ENCODE data around the gene RAP1A. TPM values are rescaled to one million over a fixed set of nuclear protein-coding genes. Genes with fewer than 3 reads are reported as not detected.

The RAP1A gene
- total RNA-seq, 1 donor from 2014 or later: 41.7 TPM

DNA sequence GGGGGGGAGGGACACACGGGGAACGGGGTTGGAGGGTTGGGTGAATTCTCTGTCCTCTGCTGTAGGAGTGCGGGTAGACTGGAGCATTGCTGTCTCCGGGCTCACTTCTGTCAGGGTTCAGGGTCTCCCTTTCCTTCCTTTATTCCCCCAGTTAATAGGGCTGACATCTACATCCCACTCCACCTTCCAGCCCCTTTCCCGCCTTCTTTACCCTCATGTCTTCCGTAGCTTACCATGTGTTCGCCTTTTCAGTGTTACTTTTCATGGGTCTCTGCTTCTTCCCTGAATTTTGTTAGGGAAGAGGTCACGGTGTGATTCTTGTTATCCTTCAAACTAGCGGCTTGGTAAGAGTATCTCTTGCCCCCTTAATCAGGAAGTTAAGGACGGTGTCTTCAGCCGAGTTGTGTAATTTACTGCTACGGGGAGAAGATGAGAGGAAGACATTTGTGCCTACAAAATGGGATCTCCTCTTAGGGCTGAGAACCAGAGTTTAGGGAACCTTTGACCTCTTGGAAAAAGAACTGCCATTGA lies 917 bp downstream of the RAP1A start:
- peaks cover 8% of the 10 kb centered on the region for H3K36me3 Mint-ChIP-seq (ENCODE audit: low read depth, unreplicated experiment)
- DNase-seq (ENCODE audit: low spot score): no peak

GRCh38 chr1:111621050-111621449 lies 1.5 kb downstream of the RAP1A start:
- DNase-seq (ENCODE audit: low spot score): no peak
- Mint-ChIP-seq H3K4me3 (ENCODE audit: unreplicated experiment) (peak overlapping the region; percentile 95), H3K36me3 (ENCODE audit: low read depth, unreplicated experiment) (peaks cover 8% of the 10 kb centered on the region), H3K4me1 (ENCODE audit: unreplicated experiment) (peaks cover 29% of the 10 kb centered on the region), H3K27ac (ENCODE audit: unreplicated experiment) (peak overlapping the region; percentile 28), H3K9me3 (ENCODE audit: unreplicated experiment) (no peaks in the 10 kb centered on the region), H3K27me3 (ENCODE audit: unreplicated experiment) (peaks cover 1% of the 10 kb centered on the region)
- TF ChIP-seq, protein P1, sequence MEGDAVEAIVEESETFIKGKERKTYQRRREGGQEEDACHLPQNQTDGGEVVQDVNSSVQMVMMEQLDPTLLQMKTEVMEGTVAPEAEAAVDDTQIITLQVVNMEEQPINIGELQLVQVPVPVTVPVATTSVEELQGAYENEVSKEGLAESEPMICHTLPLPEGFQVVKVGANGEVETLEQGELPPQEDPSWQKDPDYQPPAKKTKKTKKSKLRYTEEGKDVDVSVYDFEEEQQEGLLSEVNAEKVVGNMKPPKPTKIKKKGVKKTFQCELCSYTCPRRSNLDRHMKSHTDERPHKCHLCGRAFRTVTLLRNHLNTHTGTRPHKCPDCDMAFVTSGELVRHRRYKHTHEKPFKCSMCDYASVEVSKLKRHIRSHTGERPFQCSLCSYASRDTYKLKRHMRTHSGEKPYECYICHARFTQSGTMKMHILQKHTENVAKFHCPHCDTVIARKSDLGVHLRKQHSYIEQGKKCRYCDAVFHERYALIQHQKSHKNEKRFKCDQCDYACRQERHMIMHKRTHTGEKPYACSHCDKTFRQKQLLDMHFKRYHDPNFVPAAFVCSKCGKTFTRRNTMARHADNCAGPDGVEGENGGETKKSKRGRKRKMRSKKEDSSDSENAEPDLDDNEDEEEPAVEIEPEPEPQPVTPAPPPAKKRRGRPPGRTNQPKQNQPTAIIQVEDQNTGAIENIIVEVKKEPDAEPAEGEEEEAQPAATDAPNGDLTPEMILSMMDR (IDR thresholded peaks at IDR 0.05; ENCODE audit: unreplicated experiment): no peak

More for the DNA sequence above, 917 bp downstream of the RAP1A start:
- Mint-ChIP-seq H3K27ac (ENCODE audit: unreplicated experiment) (peak overlapping the region; percentile 67), H3K27me3 (ENCODE audit: unreplicated experiment) (peaks cover 1% of the 10 kb centered on the region), H3K4me3 (ENCODE audit: unreplicated experiment) (peak overlapping the region; percentile 95), H3K4me1 (ENCODE audit: unreplicated experiment) (peaks cover 32% of the 10 kb centered on the region), H3K9me3 (ENCODE audit: unreplicated experiment) (no peaks in the 10 kb centered on the region)
- TF ChIP-seq, protein P1 (IDR thresholded peaks at IDR 0.05; ENCODE audit: unreplicated experiment): no peak

- H3K4me3 Mint-ChIP-seq (ENCODE audit: unreplicated experiment): peak overlapping the region; percentile 43
- peaks cover 1% of the 10 kb centered on the region for H3K27me3 Mint-ChIP-seq (ENCODE audit: unreplicated experiment)
- peak overlapping the region; percentile 21 for H3K27ac Mint-ChIP-seq (ENCODE audit: unreplicated experiment)
- H3K4me1 Mint-ChIP-seq (ENCODE audit: unreplicated experiment): peaks cover 23% of the 10 kb centered on the region
- H3K9me3 Mint-ChIP-seq (ENCODE audit: unreplicated experiment): no peaks in the 10 kb centered on the region
- TF ChIP-seq, protein P1 (IDR thresholded peaks at IDR 0.05; ENCODE audit: unreplicated experiment): no peak
- H3K36me3 Mint-ChIP-seq (ENCODE audit: low read depth, unreplicated experiment): peaks cover 8% of the 10 kb centered on the region
- no peak for DNase-seq (ENCODE audit: low spot score)
Observed at GRCh38 chr1:111622166-111622565, 2.6 kb downstream of the RAP1A start.

GRCh38 chr1:111624382-111624781 lies 4.8 kb downstream of the RAP1A start:
- H3K27ac Mint-ChIP-seq (ENCODE audit: unreplicated experiment): no peak overlapping the region
- peaks cover 4% of the 10 kb centered on the region for H3K36me3 Mint-ChIP-seq (ENCODE audit: low read depth, unreplicated experiment)
- H3K27me3 Mint-ChIP-seq (ENCODE audit: unreplicated experiment): peaks cover 1% of the 10 kb centered on the region
- H3K4me1 Mint-ChIP-seq (ENCODE audit: unreplicated experiment): peaks cover 27% of the 10 kb centered on the region
- H3K9me3 Mint-ChIP-seq (ENCODE audit: unreplicated experiment): no peaks in the 10 kb centered on the region
- no peak overlapping the region for H3K4me3 Mint-ChIP-seq (ENCODE audit: unreplicated experiment)
- TF ChIP-seq, protein P1 (IDR thresholded peaks at IDR 0.05; ENCODE audit: unreplicated experiment): no peak
- no peak for DNase-seq (ENCODE audit: low spot score)

GRCh38 chr1:111625276-111625675 lies 5.7 kb downstream of the RAP1A start:
- H3K4me3 Mint-ChIP-seq (ENCODE audit: unreplicated experiment): no peak overlapping the region
- H3K27me3 Mint-ChIP-seq (ENCODE audit: unreplicated experiment): peaks cover 1% of the 10 kb centered on the region
- DNase-seq (ENCODE audit: low spot score): no peak
- H3K4me1 Mint-ChIP-seq (ENCODE audit: unreplicated experiment): peaks cover 27% of the 10 kb centered on the region
- no peaks in the 10 kb centered on the region for H3K9me3 Mint-ChIP-seq (ENCODE audit: unreplicated experiment)
- no peak overlapping the region for H3K27ac Mint-ChIP-seq (ENCODE audit: unreplicated experiment)
- H3K36me3 Mint-ChIP-seq (ENCODE audit: low read depth, unreplicated experiment): peaks cover 4% of the 10 kb centered on the region
- TF ChIP-seq, protein P1 (IDR thresholded peaks at IDR 0.05; ENCODE audit: unreplicated experiment): no peak

All from endothelial cell (in vitro differentiated cells).